AG04449 (cell line): ENCODE results near the gene ANKAR.

Experiments
- CTCF ChIA-PET: fragments of 350-600 bp; formaldehyde crosslinking; extraction: SDS; loops from one replicate; lab custom pipeline; 2021; ENCODE audit warnings: antibody characterized with exemption; lab: Yijun Ruan, JAX
- POLR2A ChIA-PET: fragments of 400-600, 350-600 bp; formaldehyde crosslinking; extraction: SDS; loops from one replicate; lab custom pipeline; 2020; ENCODE audit warnings: antibody characterized with exemption, inconsistent platforms; lab: Yijun Ruan, JAX
- DNase-seq: peaks from one replicate; pipeline ENCODE4 v3.0.0-alpha.2; 2010; ENCODE audit warnings: low read depth, low spot score
- H3K4me3 ChIP-seq: 2 replicates; pipeline ENCODE4 v1.5.1; 2011; ENCODE audit warnings: low read depth, mild to moderate bottlenecking, control low read depth, low read length
- TF ChIP-seq, protein P1 (sequence below): IDR thresholded peaks from one replicate; pipeline ENCODE4 v1.5.1; 2011; ENCODE audit warnings: mild to moderate bottlenecking, moderate library complexity, low read length, control low read depth, inconsistent platforms; ENCODE audit not compliant: insufficient read depth; ENCODE audit errors: missing control alignments

The ANKAR gene

DNA sequence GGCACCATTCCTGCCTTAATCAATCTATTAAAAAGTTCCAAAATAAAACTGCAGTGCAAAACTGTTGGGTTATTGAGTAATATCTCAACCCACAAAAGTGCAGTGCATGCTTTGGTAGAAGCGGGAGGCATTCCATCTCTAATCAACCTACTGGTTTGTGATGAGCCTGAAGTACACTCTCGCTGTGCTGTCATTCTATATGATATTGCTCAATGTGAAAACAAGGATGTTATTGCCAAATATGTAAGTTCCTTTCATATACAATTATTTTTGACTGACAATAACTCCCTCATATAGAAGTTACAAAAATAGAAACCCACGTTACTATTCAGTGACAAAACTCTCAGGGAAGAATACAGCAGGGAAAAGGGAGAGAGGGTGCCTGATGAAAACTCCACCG, 45.1 kb downstream of the ANKAR start:
- no peak overlapping the region for H3K4me3 ChIP-seq
- ChIA-PET POLR2A (no interaction called here), CTCF (interaction anchor here (0.6 kb wide), 2 partner anchors 13 to 29 kb away, joined by 3 read pairs; no protein-coding TSS in a partner anchor)
- TF ChIP-seq, protein P1, sequence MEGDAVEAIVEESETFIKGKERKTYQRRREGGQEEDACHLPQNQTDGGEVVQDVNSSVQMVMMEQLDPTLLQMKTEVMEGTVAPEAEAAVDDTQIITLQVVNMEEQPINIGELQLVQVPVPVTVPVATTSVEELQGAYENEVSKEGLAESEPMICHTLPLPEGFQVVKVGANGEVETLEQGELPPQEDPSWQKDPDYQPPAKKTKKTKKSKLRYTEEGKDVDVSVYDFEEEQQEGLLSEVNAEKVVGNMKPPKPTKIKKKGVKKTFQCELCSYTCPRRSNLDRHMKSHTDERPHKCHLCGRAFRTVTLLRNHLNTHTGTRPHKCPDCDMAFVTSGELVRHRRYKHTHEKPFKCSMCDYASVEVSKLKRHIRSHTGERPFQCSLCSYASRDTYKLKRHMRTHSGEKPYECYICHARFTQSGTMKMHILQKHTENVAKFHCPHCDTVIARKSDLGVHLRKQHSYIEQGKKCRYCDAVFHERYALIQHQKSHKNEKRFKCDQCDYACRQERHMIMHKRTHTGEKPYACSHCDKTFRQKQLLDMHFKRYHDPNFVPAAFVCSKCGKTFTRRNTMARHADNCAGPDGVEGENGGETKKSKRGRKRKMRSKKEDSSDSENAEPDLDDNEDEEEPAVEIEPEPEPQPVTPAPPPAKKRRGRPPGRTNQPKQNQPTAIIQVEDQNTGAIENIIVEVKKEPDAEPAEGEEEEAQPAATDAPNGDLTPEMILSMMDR, result no peak
- no peak for DNase-seq

DNA sequence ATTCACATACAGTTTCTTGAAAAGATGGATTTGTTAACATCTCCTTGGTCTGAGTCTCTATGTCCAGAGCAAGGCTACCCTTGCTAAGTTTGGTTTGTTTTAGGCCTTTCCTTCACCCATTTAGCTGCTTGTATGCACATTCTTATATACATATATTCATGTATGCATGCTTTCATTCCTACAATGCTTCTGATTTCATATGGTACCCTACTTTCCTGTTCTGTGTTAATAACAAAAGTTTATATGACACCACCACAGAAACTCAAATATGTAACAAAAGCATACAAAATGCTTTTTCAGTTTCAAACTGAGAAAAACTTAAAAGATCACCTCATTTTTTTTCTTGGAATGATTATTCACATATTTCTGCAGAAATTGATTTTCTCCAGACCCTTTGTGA, 48.7 kb downstream of the ANKAR start:
- DNase-seq, result no peak
- CTCF ChIA-PET, result interaction anchor here (1.3 to 2.3 kb wide), 2 partner anchors 27 to 62 kb away, joined by 3 to 10 read pairs; partner anchors contain the start of gene ASNSD1
- POLR2A ChIA-PET, result no interaction called here
- TF ChIP-seq, protein P1, result no peak
- H3K4me3 ChIP-seq, result no peak overlapping the region
